Measurements from ENCODE around the gene COMMD7. TPM values are rescaled to one million over a fixed set of nuclear protein-coding genes. Genes with fewer than 3 reads are reported as not detected.
"Not testable (repeated sequence)": the region's sequence is repeated elsewhere in the genome, so short reads cannot be mapped to it uniquely, and the experiment has no call there.

Gene COMMD7
- total and polyA plus RNA-seq, 9 of the 15 experiments (the other 6 are each of a cell fraction or from before 2014, with no cell fraction given) = 11.9 to 69.1 (median 34.7) TPM

DNA sequence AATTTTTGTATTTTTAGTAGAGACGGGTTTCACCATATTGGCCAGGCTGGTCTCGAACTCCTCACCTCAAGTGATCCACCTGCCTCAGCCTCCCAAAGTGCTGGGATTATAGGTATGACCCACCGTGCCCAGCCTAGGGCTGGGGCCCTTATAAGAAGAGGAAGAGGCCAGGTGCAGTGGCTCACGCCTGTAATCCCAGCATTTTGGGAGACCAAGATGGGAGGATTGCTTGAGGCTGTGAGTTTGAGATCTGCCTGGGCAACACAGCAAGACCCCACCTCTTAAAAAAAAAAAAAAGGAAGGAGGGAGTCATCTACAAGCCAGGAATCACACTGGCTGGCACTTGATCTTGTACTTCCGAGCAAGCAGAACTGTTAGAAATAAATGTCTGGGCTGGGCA is 13.9 kb downstream of the COMMD7 start:
- TF ChIP-seq ZNF121 (CRISPR knock-in tag; conservative IDR thresholded peaks at IDR 0.05) (peak; percentile 74), RBM25 (IDR thresholded peaks at IDR 0.05; ENCODE audit: low read depth, low read length, severe bottlenecking) (peak; percentile 11)
- H4K20me1 ChIP-seq (replicated peaks; ENCODE audit: control insufficient read depth, insufficient read depth, low read length); H3K9ac ChIP-seq (ENCODE audit: insufficient read depth in 1 of 2, low read depth in 2 of 2, low read length in 2 of 2); in situ Hi-C loops (cut with MboI); FAIRE-seq; H3K27me3 ChIP-seq (ENCODE audit: control insufficient read depth in 2 of 2, insufficient read depth in 2 of 2, low read length in 2 of 2); H3K9me1 ChIP-seq (ENCODE audit: control insufficient read depth, insufficient read depth, low read length); H2AFZ ChIP-seq (ENCODE audit: low read depth, low read length); ATAC-seq; POLR2A ChIA-PET; CTCF ChIA-PET (ENCODE audit: low intra/inter-chr PET ratio); H3K9me3 ChIP-seq (replicated peaks; ENCODE audit: control insufficient read depth, insufficient read depth, low read depth, low read length); DNase-seq (ENCODE audit: extremely low read depth in 1 of 4, low spot score in 3 of 4); H3K27ac ChIP-seq (ENCODE audit: extremely low read depth, low read depth, low read length); H3K79me2 ChIP-seq (ENCODE audit: control insufficient read depth, insufficient read depth, low read length); BruUV-seq (replicated peaks); H3K4me3 ChIP-seq; intact Hi-C loops (cut with micrococcal nuclease); H3K4me2 ChIP-seq (ENCODE audit: insufficient read depth, low read length): not testable (repeated sequence)
- WGBS (ENCODE audit: insufficient coverage, low coverage, missing lambda C conversion rate) = 92% methylated on average over 5 of the region's 5 CpGs
- peaks cover 19 to 21% of the 10 kb centered on the region in 2 experiments for H3K4me1 ChIP-seq (replicated peaks in 1 of 2; ENCODE audit: control insufficient read depth in 2 of 2, insufficient read depth in 2 of 2, low read length in 2 of 2)
- peaks cover 16% of the 10 kb centered on the region; the same call in 1 of the 3 replicates for H3K36me3 ChIP-seq (ENCODE audit: control insufficient read depth, insufficient read depth, low read length)

DNA sequence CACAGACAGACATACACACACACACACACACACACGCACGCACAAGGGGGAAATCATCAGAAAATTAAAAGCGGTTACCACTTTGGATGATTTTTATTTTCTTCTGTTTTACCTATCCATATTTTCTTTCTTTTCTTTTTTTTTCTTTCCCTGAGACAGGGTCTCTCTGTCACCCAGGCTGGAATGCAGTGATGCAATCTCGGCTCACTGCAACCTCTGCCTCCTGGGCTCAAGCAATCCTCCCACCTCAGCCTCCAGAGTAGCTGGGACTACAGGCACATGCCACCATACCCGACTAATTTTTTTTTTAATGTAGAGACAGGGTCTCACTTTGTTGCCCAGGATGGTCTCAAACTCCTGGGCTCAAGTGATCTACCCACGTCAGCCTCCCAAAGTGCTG is 14.8 kb downstream of the COMMD7 start:
- FAIRE-seq; H3K9me1 ChIP-seq (ENCODE audit: control insufficient read depth, insufficient read depth, low read length); DNase-seq (ENCODE audit: extremely low read depth in 1 of 4, low spot score in 3 of 4); in situ Hi-C loops (cut with MboI); H3K4me2 ChIP-seq (ENCODE audit: insufficient read depth, low read length); H3K27ac ChIP-seq (ENCODE audit: extremely low read depth, low read depth, low read length); H3K9ac ChIP-seq (ENCODE audit: insufficient read depth in 1 of 2, low read depth in 2 of 2, low read length in 2 of 2); H4K20me1 ChIP-seq (replicated peaks; ENCODE audit: control insufficient read depth, insufficient read depth, low read length); CTCF ChIA-PET (ENCODE audit: low intra/inter-chr PET ratio); BruUV-seq (replicated peaks); ATAC-seq; POLR2A ChIA-PET; H3K9me3 ChIP-seq (replicated peaks; ENCODE audit: control insufficient read depth, insufficient read depth, low read depth, low read length); H3K4me3 ChIP-seq; H3K27me3 ChIP-seq (ENCODE audit: control insufficient read depth in 2 of 2, insufficient read depth in 2 of 2, low read length in 2 of 2); H3K79me2 ChIP-seq (ENCODE audit: control insufficient read depth, insufficient read depth, low read length); H2AFZ ChIP-seq (ENCODE audit: low read depth, low read length); intact Hi-C loops (cut with micrococcal nuclease): not testable (repeated sequence)
- Histone ChIP-seq H3K36me3 (ENCODE audit: control insufficient read depth, insufficient read depth, low read length) (peaks cover 16% of the 10 kb centered on the region; the same call in 1 of the 3 replicates), H3K4me1 (replicated peaks in 1 of 2; ENCODE audit: control insufficient read depth in 2 of 2, insufficient read depth in 2 of 2, low read length in 2 of 2) (peaks cover 19 to 21% of the 10 kb centered on the region in 2 experiments)
- 0 out of 2 replicates have a peak, but pooled peaks have one; percentile 18 for TF ChIP-seq CEBPB (tag; IDR thresholded peaks at IDR 0.05)
- TF ChIP-seq, protein P1, sequence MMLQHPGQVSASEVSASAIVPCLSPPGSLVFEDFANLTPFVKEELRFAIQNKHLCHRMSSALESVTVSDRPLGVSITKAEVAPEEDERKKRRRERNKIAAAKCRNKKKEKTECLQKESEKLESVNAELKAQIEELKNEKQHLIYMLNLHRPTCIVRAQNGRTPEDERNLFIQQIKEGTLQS (IDR thresholded peaks at IDR 0.05) = peak; percentile 69
- TF ChIP-seq, protein P1 (CRISPR knock-in tag; conservative IDR thresholded peaks at IDR 0.05) = not testable (repeated sequence)
- WGBS (ENCODE audit: insufficient coverage, low coverage, missing lambda C conversion rate) = 70% methylated on average over 6 of the region's 6 CpGs
